Epithelial cell of proximal tubule (primary cell): ENCODE data around the gene FOXF2. TPM values are rescaled to one million over a fixed set of nuclear protein-coding genes. Genes with fewer than 3 reads are reported as not detected.

Experiments used
- DNase-seq: peaks from one replicate; pipeline ENCODE4 v3.0.0-alpha.2; 2011; ENCODE audit warnings: low read depth
- H3K4me3 ChIP-seq: 2 replicates; pipeline ENCODE4 v1.5.1; 2011; ENCODE audit warnings: low read depth, mild to moderate bottlenecking, low read length
- total RNA-seq: library from RNA; depleted of rRNA; stranded (reverse); fragments of >200 nt; gene quantifications from 2 replicates; pipeline ENCODE4 v1.2.3, GENCODE V29; 2015
- TF ChIP-seq, protein P1 (sequence below): conservative IDR thresholded peaks from 2 replicates; pipeline ENCODE4 v1.5.1; 2012; ENCODE audit warnings: low read depth, mild to moderate bottlenecking, low read length

The FOXF2 gene
- total RNA-seq, 1 donor from 2014 or later, result not detected

DNA sequence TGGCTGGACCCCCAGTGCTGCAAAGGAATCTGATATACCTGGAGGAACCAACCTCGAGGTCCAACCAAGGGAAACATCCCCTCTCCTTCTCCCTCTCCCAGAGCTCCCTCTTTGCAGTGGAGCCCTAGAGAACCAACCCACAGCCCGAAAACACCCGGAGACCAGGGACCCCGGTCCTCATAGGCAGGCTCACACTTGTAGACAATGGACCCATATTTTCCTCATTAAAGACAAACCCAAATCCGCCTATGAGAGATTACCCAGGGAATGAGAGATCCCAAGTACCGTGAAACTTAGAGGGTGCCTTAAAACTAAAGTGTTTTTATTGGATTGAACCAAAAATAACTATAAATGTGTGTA lies 9.6 kb upstream of the FOXF2 start:
- DNase-seq, result no peak
- no peak overlapping the region for H3K4me3 ChIP-seq
- TF ChIP-seq, protein P1, sequence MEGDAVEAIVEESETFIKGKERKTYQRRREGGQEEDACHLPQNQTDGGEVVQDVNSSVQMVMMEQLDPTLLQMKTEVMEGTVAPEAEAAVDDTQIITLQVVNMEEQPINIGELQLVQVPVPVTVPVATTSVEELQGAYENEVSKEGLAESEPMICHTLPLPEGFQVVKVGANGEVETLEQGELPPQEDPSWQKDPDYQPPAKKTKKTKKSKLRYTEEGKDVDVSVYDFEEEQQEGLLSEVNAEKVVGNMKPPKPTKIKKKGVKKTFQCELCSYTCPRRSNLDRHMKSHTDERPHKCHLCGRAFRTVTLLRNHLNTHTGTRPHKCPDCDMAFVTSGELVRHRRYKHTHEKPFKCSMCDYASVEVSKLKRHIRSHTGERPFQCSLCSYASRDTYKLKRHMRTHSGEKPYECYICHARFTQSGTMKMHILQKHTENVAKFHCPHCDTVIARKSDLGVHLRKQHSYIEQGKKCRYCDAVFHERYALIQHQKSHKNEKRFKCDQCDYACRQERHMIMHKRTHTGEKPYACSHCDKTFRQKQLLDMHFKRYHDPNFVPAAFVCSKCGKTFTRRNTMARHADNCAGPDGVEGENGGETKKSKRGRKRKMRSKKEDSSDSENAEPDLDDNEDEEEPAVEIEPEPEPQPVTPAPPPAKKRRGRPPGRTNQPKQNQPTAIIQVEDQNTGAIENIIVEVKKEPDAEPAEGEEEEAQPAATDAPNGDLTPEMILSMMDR, result no peak

DNA sequence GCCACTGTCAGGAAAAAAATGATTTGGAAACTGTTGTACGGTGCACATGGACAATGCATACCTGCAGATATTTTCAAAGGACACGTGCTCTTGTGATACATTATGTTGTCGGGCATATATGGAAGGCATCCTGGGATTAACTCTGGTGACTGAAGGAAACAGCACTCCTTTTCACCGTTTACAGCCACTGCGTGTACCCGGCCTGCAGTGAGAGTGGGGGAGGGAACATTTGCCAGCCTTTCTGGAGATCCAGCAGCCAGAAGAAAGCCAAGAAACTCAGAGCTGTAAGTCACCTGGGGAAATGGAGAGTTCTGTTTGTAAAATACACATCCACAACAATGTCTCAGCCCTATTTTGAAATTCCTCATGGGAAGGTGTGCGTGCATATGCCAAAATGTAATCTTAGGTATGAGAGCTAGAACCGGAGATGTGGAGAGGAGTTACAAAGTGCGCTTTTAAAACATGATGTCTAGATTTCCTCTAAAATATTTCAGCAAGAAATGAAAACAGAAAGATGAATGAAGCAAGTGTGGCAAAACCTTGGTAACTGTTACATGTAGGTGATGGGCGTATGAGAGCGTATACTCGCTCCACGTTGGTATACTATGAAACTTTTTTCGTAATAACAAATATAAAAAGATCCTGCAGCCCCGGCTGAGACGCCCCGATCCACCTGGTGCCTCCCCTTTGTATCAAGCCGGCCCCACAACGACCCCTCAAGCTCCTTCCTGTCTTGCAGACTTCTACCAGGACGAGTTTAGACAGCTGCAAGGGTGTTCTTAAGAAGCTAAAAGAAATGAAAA lies 8.6 kb upstream of the FOXF2 start:
- no peak overlapping the region for H3K4me3 ChIP-seq
- DNase-seq, result no peak
- TF ChIP-seq, protein P1, result no peak

DNA sequence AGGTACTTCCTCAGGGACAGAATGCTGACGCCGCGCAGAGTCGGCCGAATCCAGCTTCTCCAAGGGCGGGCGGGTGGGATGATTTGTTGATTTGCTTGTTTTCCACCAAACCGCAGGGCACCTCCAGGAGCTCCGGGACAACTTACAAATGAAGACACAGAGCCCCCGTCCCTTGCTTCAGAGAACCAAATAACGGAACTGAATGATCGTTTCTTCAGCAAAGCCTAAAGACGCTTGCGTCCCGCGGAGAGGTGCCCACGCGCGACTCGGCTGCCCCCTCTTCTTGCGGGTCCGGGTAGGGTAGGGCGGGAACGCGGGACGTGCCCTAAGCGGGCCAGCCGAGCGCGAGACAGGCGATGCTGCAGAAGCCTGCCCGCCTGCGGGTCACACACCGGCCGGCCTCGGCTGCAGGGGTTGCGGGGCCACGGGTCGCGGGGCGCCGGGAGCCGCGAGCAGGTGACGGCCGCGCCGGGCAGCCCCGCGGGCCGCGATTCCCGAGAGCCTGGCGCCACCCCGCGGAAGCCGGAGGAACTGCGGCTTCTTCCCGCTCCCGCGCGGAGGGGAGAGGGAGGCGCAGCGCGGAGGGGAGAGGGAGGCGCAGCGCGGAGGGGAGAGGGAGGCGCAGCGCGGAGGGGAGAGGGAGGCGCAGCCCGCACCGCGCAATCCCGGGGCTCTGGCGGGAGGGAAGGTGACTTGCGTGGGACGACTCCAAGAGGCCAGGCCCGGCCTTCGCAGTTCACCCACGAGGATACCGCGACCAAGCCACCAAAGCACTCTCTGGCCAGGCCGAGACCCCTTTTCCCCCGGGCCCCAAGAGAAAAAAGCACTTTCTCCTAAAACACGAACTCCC lies 7.7 kb upstream of the FOXF2 start:
- peak overlapping the region; percentile 26 for H3K4me3 ChIP-seq
- TF ChIP-seq, protein P1, result peak; percentile 56
- no peak for DNase-seq

DNA sequence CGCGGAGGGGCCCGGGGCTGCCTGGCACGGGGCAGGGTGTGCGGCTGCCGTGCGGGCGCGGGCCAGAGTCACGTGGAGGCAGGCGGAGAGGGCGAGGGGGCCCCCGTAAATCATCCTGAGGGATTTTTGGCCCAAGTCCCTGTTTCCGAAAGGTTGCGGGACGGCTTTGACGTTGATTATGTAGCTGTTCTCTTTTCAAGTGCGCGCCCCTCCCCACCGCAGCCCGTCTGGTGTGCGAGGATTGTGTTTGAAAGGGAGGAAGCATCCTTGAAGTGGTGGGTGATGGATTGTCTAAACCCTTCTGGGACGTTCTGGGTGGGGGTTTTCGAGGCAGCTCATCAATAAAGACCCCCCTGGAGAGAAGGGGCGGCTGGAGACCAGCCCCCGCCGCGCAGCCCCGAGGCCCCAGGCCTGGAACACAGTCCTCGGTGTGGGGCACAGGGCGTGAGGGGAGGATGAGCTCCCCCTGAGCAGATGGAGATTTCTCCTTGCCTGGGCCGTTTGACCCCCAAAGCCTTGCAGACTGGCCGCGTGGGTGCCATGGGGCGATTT lies 7.0 kb upstream of the FOXF2 start:
- no peak for DNase-seq
- TF ChIP-seq, protein P1, result no peak
- no peak overlapping the region for H3K4me3 ChIP-seq

GRCh38 chr6:1382883-1383728 lies 6.3 kb upstream of the FOXF2 start:
- no peak for DNase-seq
- no peak overlapping the region for H3K4me3 ChIP-seq

More at GRCh38 chr6:1382883-1383728, 6.3 kb upstream of the FOXF2 start:
- TF ChIP-seq, protein P1, result no peak
